Hindlimb muscle (tissue), 1 donor: ENCODE data around the gene ANKFN1. TPM values are rescaled to one million over a fixed set of nuclear protein-coding genes. Genes with fewer than 3 reads are reported as not detected.

Experiments used
- DNase-seq: peaks from one replicate; pipeline ENCODE4 v3.0.0-alpha.2; 2013
- polyA plus RNA-seq: library from polyadenylated mRNA; unstranded; fragments of 120-200 nt; gene quantifications from one replicate; pipeline ENCODE4 v1.2.1, GENCODE V29; 2013; ENCODE audit not compliant: insufficient read length

The ANKFN1 gene
- polyA plus RNA-seq, 1 donor: 0.31 TPM

DNA sequence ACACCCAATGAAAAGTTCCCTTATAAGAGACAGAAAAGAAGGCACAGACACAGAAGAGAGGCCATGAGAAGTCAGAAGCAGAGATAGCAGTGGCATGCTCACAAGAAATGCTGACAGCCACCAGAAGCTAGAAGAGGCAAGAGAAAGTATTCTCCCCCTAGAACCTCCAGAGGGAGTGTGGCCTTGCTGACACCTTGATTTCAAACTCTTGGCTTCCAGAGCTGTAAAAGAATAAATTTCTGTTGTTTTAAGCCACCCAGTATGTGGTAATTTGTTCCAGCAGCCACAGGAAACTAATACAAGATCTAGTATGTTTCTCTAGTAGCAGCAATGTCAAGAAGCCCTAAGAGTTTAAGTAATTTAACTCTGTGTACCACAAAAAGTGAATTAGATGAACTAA, 353.1 kb downstream of the ANKFN1 start:
- no peak for DNase-seq

- no peak for DNase-seq
Observed at GRCh38 chr17:56510554-56511342, 357.5 kb downstream of the ANKFN1 start.

GRCh38 chr17:56514264-56514663, 361.0 kb downstream of the ANKFN1 start:
- DNase-seq: no peak

DNA sequence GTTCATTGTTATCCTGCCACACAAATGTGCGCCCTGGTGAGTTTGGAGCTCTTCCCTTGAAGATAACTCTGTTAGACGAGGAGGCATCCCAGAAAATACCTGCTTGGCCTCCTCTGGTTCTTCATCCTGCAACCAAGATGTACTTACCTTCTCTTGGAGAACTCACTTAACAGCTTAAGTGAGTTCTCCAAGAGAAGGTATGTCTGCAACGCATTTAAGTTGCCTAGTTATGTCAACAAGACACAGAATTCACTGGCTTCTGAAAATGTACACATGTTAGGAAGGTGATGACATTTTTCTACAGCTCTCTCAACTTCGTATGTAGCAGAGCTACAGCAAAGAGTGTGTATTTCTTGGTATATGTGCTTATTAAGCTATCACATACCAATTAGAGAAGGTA, 361.6 kb downstream of the ANKFN1 start:
- DNase-seq: no peak

GRCh38 chr17:56521414-56522141, 368.3 kb downstream of the ANKFN1 start:
- DNase-seq: no peak

- no peak for DNase-seq
Observed at GRCh38 chr17:56523042-56523441, 369.8 kb downstream of the ANKFN1 start.

DNA sequence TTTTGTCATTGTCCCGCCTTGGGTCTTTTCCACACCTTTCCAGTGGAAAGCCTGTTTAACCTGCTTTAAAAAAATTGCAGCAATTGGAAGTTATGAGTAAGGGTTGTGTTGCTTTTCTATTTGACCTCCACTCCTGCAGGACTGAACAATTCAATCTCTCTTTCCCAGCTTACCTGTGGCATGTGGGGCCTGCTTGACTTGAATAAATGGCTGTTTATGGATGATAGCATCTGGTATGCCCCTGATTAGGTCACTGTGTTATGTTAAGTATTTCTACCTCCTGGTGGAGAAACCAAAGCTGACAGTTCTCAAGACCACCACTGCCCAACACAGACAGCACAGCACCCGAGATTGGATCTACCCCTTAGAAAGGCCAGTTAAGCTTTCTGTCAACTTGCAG, 375.4 kb downstream of the ANKFN1 start:
- no peak for DNase-seq

GRCh38 chr17:56532926-56533325, 379.7 kb downstream of the ANKFN1 start:
- DNase-seq: no peak

- DNase-seq: no peak
Observed at GRCh38 chr17:56536766-56537165, 383.5 kb downstream of the ANKFN1 start.

DNA sequence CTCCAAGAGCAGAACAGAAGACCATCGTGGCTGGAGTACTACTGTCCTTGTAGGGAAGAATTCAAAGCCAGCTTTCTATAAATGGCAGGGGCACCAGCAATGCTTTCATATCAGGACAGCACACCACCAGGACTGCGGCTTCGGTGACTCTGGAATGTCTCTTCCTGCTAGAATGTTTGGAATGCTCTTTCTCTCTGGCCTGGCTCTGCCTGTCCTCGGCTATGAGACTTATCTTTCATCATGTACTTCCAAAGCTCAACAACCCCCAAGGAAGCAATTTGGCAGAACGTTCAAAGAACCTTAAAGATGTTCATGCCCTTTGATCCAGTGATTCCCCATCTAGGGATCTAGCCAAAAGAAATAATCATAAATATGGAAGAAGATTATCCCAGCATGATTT, 387.6 kb downstream of the ANKFN1 start:
- DNase-seq: no peak

DNA sequence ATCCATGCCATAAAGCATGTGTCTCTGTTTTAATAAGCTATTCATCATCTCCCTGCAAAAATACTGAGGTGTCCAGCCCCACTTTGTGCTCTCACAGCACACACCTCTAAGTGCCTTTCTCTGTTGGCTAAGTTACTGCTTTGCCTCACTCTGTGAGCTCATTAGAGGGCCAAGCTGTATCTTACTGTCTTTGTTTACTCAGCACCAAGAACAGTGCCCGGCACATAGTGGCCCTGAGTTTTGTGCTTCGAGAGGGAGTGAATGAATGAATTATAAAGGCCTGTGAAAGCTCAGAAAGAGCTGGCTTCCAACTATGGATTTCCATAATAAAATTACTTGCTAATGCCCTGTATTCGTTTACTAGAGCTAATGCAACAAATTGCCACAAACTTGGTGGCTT, 390.0 kb downstream of the ANKFN1 start:
- DNase-seq: no peak

DNA sequence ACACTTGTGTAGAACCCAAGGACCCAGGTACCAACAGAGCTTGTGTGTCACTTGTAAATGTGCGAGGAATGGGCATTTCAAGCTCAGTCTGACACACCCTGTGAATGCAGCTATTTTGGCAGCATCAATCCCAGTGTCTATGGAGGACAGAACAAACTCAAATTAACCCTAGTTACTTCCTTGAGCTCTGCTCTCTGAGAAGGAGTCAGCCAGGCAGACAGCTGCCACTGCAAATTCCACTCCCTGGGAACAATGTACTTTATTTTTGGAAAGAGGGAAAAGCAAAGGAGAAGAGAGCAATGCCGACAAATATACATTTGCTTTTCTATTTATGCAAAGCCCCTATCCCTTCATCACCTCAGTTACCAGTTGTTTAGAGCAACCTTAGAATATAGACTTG, 391.8 kb downstream of the ANKFN1 start:
- no peak for DNase-seq

DNA sequence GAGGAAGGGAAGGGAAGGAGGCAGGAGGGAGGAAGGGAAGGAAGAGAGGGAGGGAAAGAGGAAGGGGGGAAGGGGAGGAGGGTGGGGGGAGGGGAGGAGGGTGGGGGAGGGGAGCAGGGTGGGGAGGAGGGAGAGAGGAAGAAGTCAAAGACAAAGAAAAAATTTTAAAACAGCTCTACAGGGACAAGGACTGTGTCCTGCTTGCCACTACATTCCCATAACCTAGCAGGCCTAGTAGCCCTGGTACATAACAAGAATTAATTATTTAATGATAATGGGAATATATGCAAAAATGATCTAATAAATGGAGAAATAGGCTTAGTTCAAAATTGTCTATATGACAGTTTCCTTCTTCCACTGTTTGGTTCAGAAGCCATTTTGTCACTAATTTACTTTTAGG, 392.7 kb downstream of the ANKFN1 start:
- DNase-seq: no peak

- no peak for DNase-seq
Observed at GRCh38 chr17:56548661-56549060, 395.4 kb downstream of the ANKFN1 start.

- DNase-seq: peak; percentile 8
Observed at GRCh38 chr17:56549501-56549900, 396.2 kb downstream of the ANKFN1 start.

GRCh38 chr17:56557682-56558081, 404.4 kb downstream of the ANKFN1 start:
- no peak for DNase-seq

DNA sequence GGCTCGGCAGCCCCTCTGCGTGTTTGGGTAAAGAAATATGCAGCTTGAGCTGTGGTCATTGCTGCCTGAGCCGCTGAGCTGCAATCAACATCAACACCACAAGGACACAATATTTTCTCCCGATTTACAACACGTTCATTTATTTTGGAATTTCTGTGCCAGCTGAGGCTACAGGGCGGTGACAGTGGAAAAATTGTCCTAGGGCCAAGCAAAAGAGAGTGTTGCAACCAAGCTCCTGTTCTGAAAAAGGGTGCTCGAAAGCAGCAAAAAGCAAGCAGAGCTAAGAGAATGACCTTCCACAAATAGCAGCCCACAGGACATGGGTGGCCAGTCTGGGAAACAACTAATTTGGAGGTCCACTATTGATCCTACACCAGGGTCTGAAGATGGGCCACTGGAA, 404.8 kb downstream of the ANKFN1 start:
- no peak for DNase-seq
